Mesothelial cell of epicardium (in vitro differentiated cells): ENCODE measurements around the gene CACNA1C. TPM values are rescaled to one million over a fixed set of nuclear protein-coding genes. Genes with fewer than 3 reads are reported as not detected.

ENCODE experiments used
- DNase-seq, 2 experiments: peaks; one replicate each; pipeline ENCODE4 v3.0.0; 2021; ENCODE audit warnings: low spot score in 2 of 2; ENCODE audit not compliant: unreplicated experiment in 2 of 2
- H3K27ac Mint-ChIP-seq: 2 replicates; pipeline ENCODE4 v1.8.0; 2021; ENCODE audit warnings: mixed read lengths
- H3K27me3 Mint-ChIP-seq: 2 replicates; pipeline ENCODE4 v1.8.0; 2021; ENCODE audit warnings: low read depth, mixed read lengths
- H3K36me3 Mint-ChIP-seq: 2 replicates; pipeline ENCODE4 v1.8.0; 2021; ENCODE audit warnings: mixed read lengths
- H3K4me1 Mint-ChIP-seq: 2 replicates; pipeline ENCODE4 v1.8.0; 2021; ENCODE audit warnings: mixed read lengths
- H3K4me3 Mint-ChIP-seq: 2 replicates; pipeline ENCODE4 v1.8.0; 2021; ENCODE audit warnings: mild to moderate bottlenecking, moderate library complexity, mixed read lengths
- H3K9me3 Mint-ChIP-seq: 2 replicates; pipeline ENCODE4 v1.8.0; 2021; ENCODE audit warnings: mixed read lengths
- total RNA-seq: library from RNA; stranded (reverse); gene quantifications from 3 replicates; pipeline ENCODE4 v1.2.1, GENCODE V29; 2021
- TF ChIP-seq, protein P1 (sequence below): fragments of 200-600 bp; sonication (generic); IDR thresholded peaks from one replicate; pipeline ENCODE4 v1.5.0; 2021; ENCODE audit warnings: antibody characterized with exemption; ENCODE audit not compliant: unreplicated experiment

CACNA1C gene
- total RNA-seq, 1 donor from 2014 or later: 33.6 TPM

- Mint-ChIP-seq H3K36me3 (no peaks in the 10 kb centered on the region), H3K27me3 (no peaks in the 10 kb centered on the region), H3K9me3 (no peaks in the 10 kb centered on the region), H3K4me1 (peaks cover 15% of the 10 kb centered on the region), H3K27ac (no peak overlapping the region), H3K4me3 (no peak overlapping the region)
- DNase-seq: no peak
- TF ChIP-seq, protein P1, sequence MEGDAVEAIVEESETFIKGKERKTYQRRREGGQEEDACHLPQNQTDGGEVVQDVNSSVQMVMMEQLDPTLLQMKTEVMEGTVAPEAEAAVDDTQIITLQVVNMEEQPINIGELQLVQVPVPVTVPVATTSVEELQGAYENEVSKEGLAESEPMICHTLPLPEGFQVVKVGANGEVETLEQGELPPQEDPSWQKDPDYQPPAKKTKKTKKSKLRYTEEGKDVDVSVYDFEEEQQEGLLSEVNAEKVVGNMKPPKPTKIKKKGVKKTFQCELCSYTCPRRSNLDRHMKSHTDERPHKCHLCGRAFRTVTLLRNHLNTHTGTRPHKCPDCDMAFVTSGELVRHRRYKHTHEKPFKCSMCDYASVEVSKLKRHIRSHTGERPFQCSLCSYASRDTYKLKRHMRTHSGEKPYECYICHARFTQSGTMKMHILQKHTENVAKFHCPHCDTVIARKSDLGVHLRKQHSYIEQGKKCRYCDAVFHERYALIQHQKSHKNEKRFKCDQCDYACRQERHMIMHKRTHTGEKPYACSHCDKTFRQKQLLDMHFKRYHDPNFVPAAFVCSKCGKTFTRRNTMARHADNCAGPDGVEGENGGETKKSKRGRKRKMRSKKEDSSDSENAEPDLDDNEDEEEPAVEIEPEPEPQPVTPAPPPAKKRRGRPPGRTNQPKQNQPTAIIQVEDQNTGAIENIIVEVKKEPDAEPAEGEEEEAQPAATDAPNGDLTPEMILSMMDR: no peak
Observed at GRCh38 chr12:2185751-2186341, 133.1 kb downstream of the CACNA1C start.

- no peak overlapping the region for H3K4me3 Mint-ChIP-seq
- no peaks in the 10 kb centered on the region for H3K36me3 Mint-ChIP-seq
- H3K4me1 Mint-ChIP-seq: peaks cover 21% of the 10 kb centered on the region
- no peak for DNase-seq
- H3K27ac Mint-ChIP-seq: no peak overlapping the region
- no peaks in the 10 kb centered on the region for H3K27me3 Mint-ChIP-seq
- TF ChIP-seq, protein P1: no peak
- no peaks in the 10 kb centered on the region for H3K9me3 Mint-ChIP-seq
Observed at GRCh38 chr12:2187195-2187945, 134.6 kb downstream of the CACNA1C start.

DNA sequence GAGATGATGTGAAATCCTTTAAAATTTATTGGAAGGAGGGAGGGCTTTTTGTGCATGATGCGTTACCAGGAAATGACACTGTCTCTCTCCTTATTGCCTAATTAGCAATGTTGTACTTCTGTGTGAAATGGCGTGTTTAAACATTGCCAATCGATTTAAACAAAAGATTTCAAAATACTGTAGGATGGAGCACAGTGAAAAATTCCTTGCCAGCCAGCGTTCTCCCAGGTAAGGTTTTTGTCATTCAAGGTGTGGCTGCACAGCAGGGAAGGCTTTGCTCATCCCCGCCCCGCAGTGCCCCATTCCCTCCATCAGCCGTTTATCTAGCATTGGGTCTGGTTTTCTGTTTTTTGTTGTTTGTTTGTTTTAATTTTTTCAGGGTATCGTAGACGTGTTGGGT lies 137.3 kb downstream of the CACNA1C start:
- Mint-ChIP-seq H3K27ac (no peak overlapping the region), H3K36me3 (no peaks in the 10 kb centered on the region), H3K27me3 (no peaks in the 10 kb centered on the region), H3K4me3 (no peak overlapping the region), H3K4me1 (peaks cover 22% of the 10 kb centered on the region), H3K9me3 (no peaks in the 10 kb centered on the region)
- TF ChIP-seq, protein P1: no peak
- DNase-seq: no peak

GRCh38 chr12:2190896-2191533 lies 138.2 kb downstream of the CACNA1C start:
- DNase-seq: no peak
- no peak overlapping the region for H3K4me3 Mint-ChIP-seq
- TF ChIP-seq, protein P1: no peak
- no peaks in the 10 kb centered on the region for H3K27me3 Mint-ChIP-seq
- no peaks in the 10 kb centered on the region for H3K36me3 Mint-ChIP-seq
- H3K27ac Mint-ChIP-seq: no peak overlapping the region
- H3K4me1 Mint-ChIP-seq: peaks cover 22% of the 10 kb centered on the region
- H3K9me3 Mint-ChIP-seq: no peaks in the 10 kb centered on the region

DNA sequence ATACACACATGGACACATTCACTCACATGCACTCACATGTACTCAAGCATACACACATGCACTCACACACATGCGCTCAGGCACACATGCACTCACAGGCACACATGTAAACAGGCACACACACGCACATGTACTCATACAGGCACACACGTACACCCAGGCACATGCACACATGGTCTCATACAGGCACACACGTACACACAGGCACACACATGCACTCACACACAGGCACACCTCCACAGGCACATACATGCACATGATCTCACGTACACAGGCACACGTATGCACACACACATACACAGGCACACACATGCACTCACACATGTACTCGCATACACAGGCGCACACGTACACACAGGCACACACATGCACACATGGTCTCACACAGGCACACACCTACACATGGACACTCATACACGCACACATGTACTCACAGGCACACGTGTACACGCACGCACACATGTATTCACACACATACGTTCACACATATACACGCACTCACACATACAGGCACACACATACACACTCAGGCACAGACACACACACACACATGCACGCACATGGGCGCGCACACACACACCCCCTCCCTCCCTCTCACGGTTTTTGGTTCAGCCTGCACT lies 138.9 kb downstream of the CACNA1C start:
- DNase-seq: no peak
- TF ChIP-seq, protein P1: no peak
- Mint-ChIP-seq H3K36me3 (no peaks in the 10 kb centered on the region), H3K27ac (no peak overlapping the region), H3K4me1 (peaks cover 25% of the 10 kb centered on the region), H3K9me3 (no peaks in the 10 kb centered on the region), H3K4me3 (no peak overlapping the region), H3K27me3 (no peaks in the 10 kb centered on the region)
